Neutrophil (primary cell): Measurements from ENCODE around the gene GADD45A.

Experiments used
- H3K27ac ChIP-seq: fragments of 200-600 bp; sonication (generic); 2 replicates; pipeline ENCODE4 v1.5.1; 2016; ENCODE audit warnings: mild to moderate bottlenecking, moderate library complexity
- H3K27me3 ChIP-seq: fragments of 200-600 bp; sonication (generic); 2 replicates; pipeline ENCODE4 v1.6.0; 2016; ENCODE audit warnings: mild to moderate bottlenecking
- H3K36me3 ChIP-seq: fragments of 200-600 bp; sonication (generic); 2 replicates; pipeline ENCODE4 v1.5.1; 2017
- H3K4me1 ChIP-seq, 2 experiments: fragments of 200-600 bp in 1 of 2; sonication (generic) in 1 of 2; 1 replicate in 1 of 2; 2 replicates in 1 of 2; pipeline versions ENCODE4 v1.5.1 to v1.6.1; 2013 to 2016; ENCODE audit warnings: low read depth in 1 of 2, low read length in 1 of 2, mild to moderate bottlenecking in 1 of 2, moderate library complexity in 1 of 2; ENCODE audit not compliant: control insufficient read depth in 1 of 2, insufficient read depth in 1 of 2
- H3K4me3 ChIP-seq, 2 experiments: fragments of 200-600 bp in 1 of 2; sonication (generic) in 1 of 2; 1 replicate in 1 of 2; 2 replicates in 1 of 2; pipeline ENCODE4 v1.5.1; 2013 to 2016; ENCODE audit warnings: low read depth in 1 of 2, low read length in 1 of 2, mild to moderate bottlenecking in 1 of 2, moderate library complexity in 1 of 2
- H3K9me3 ChIP-seq: fragments of 200-600 bp; sonication (generic); 2 replicates; pipeline ENCODE4 v1.5.1; 2016
- CTCF ChIP-seq: fragments of 200-600 bp; sonication (generic); IDR thresholded peaks from 2 replicates; pipeline ENCODE4 v1.5.1; 2016; ENCODE audit warnings: antibody characterized with exemption

GADD45A gene

GRCh38 chr1:67710417-67710816, 25.4 kb downstream of the GADD45A start:
- Histone ChIP-seq H3K4me3 (no peak overlapping the region), H3K9me3 (no peaks in the 10 kb centered on the region), H3K36me3 (no peaks in the 10 kb centered on the region), H3K4me1 (no peaks in the 10 kb centered on the region), H3K27ac (no peak overlapping the region), H3K27me3 (no peaks in the 10 kb centered on the region)
- no peak for TF ChIP-seq CTCF

GRCh38 chr1:67711158-67711854, 26.3 kb downstream of the GADD45A start:
- H3K4me3 ChIP-seq = no peak overlapping the region
- no peak for TF ChIP-seq CTCF
- H3K27me3 ChIP-seq = no peaks in the 10 kb centered on the region
- no peaks in the 10 kb centered on the region for H3K9me3 ChIP-seq
- no peaks in the 10 kb centered on the region for H3K36me3 ChIP-seq
- no peaks in the 10 kb centered on the region for H3K4me1 ChIP-seq
- H3K27ac ChIP-seq = no peak overlapping the region

- H3K4me1 ChIP-seq = no peaks in the 10 kb centered on the region
- H3K4me3 ChIP-seq = no peak overlapping the region
- no peaks in the 10 kb centered on the region for H3K27me3 ChIP-seq
- H3K27ac ChIP-seq = no peak overlapping the region
- no peaks in the 10 kb centered on the region for H3K36me3 ChIP-seq
- TF ChIP-seq CTCF = no peak
- no peaks in the 10 kb centered on the region for H3K9me3 ChIP-seq
These were observed 26.8 kb downstream of the GADD45A start for GRCh38 chr1:67711855-67712212.

GRCh38 chr1:67713057-67713846, 28.3 kb downstream of the GADD45A start:
- Histone ChIP-seq H3K36me3 (no peaks in the 10 kb centered on the region), H3K27ac (no peak overlapping the region), H3K9me3 (no peaks in the 10 kb centered on the region), H3K4me1 (no peaks in the 10 kb centered on the region), H3K27me3 (no peaks in the 10 kb centered on the region), H3K4me3 (no peak overlapping the region)
- TF ChIP-seq CTCF = no peak

- no peaks in the 10 kb centered on the region for H3K27me3 ChIP-seq
- no peaks in the 10 kb centered on the region for H3K4me1 ChIP-seq
- no peaks in the 10 kb centered on the region for H3K36me3 ChIP-seq
- H3K9me3 ChIP-seq = no peaks in the 10 kb centered on the region
- no peak for TF ChIP-seq CTCF
- no peak overlapping the region for H3K4me3 ChIP-seq
- no peak overlapping the region for H3K27ac ChIP-seq
These were observed 30.8 kb downstream of the GADD45A start for GRCh38 chr1:67715819-67716218.
